ENCODE measurements around the gene TMEM239. TPM values are rescaled to one million over a fixed set of nuclear protein-coding genes. Genes with fewer than 3 reads are reported as not detected.

TMEM239 gene
- total RNA-seq, 1 donor from 2014 or later: not detected

DNA sequence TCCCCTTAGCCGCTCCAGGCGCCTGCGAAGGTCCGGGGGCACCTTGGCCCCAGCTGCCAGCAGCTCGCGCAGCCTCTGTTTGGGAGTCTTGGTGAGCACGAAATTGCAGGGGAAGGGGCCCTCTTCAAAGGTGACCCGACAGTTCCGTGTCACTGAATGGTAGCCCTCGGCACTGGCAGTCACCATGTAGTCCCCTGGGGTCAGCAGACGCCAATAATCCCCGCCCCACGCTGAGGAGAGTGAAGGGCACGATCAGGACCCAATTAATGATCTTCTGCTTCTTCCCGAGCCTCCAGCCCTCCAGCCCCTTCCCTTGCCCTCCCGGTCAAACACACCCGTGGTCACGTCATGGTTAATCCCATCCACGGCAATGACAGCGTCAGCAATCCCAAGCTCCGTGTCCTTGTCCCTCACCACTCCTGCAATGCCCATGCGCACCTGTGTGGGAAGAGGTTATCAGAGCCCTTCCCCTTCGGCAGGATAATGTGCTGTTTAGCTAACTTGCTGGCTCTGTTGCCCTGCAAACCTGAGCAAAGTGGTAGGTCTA lies 21.9 kb upstream of the TMEM239 start:
- Histone ChIP-seq H3K4me3 (no peak overlapping the region), H3K4me1 (no peaks in the 10 kb centered on the region), H3K9me3 (no peaks in the 10 kb centered on the region), H3K27me3 (no peaks in the 10 kb centered on the region), H3K27ac (no peak overlapping the region), H3K36me3 (no peaks in the 10 kb centered on the region)
- TF ChIP-seq CTCF (IDR thresholded peaks at IDR 0.05): no peak
- intact Hi-C loops (cut with DNase I): no loop called here
- no peak for DNase-seq (ENCODE audit: low spot score in 2 of 2)

DNA sequence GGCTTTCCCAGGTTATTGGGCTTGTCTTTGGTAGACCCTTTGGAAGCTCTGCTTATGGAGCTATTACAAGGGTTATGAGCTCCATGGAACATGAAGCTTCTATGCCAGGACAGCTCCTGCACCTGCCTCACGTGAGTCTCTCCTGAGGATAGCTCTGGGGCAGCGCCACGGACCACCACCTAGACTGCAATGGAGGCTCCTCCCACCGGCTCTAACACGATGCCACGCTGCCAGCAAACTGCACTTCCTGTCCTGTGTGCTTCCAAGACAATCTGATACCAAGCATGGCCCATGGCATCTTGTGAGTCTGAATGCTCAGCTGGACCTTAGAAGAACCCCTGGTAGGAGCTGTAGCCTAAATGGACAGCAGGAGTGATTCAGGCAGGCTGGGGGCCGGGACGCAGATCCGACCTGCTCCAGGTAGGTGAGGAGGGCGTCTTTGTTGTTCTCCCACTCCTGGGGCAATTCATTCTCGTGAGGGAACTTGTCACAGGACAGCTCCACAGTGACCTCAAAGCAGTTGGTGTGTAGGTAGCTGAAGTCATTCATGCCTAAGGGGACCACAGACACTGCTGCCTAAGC lies 21.2 kb upstream of the TMEM239 start:
- no peak overlapping the region for H3K27ac ChIP-seq
- H3K4me3 ChIP-seq: no peak overlapping the region
- H3K9me3 ChIP-seq: no peaks in the 10 kb centered on the region
- no peaks in the 10 kb centered on the region for H3K4me1 ChIP-seq
- no peaks in the 10 kb centered on the region for H3K36me3 ChIP-seq
- no peak for DNase-seq (ENCODE audit: low spot score in 2 of 2)
- intact Hi-C loops (cut with DNase I): no loop called here
- H3K27me3 ChIP-seq: no peaks in the 10 kb centered on the region
- no peak for TF ChIP-seq CTCF (IDR thresholded peaks at IDR 0.05)

DNA sequence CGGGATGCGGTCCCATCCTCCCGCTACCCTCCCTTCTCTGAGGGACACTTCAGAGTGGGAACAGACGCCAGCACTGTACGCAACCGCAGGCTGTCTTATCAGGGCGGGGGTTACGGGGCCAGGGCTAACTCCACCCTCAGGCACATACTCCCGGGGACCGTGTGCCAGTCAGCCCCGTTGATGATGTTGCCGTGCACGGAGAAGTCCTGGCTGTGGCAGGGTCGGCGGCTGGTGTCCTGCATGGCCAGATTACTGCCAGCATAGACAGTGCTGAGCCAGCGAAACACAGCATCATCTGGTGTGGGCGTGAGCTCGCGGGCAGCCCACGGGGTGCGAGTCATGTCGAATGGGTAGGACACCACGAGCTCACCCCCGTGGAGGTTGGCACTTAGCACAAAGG lies 20.7 kb upstream of the TMEM239 start:
- Histone ChIP-seq H3K4me1 (no peaks in the 10 kb centered on the region), H3K27me3 (no peaks in the 10 kb centered on the region)

DNA sequence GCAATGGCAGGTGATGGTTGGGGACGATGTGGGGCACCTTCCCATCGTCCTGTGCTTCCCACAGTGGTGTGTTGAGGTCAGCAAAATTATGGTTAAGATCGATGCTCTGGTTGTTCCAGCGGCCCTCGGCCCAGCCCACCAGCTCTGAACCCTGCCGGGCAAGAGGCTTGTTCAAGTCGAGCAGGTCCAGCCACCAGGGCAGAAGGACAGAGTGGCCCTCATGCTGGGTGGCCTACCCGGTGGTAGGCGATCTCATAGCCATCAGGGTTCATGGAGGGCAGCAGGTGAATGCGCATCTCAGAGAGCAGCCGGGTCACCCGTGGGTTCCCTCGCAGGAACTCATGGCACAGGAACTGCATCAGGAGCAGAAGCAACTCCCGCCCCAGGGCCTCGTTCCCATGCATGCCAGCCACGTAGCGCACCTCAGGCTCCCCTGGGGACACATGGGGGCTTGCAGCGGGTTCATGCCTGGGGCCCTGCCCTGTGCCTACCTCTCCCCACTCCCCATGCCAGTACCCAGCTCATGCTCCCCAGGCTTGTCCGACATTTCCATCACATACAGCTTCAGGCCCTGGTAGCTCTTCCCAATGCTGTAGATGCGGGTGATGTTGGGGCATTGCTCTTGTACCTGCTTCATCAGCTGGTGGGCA lies 20.0 kb upstream of the TMEM239 start:
- TF ChIP-seq CTCF (IDR thresholded peaks at IDR 0.05): no peak
- H3K27me3 ChIP-seq: peaks cover 3% of the 10 kb centered on the region

More for the DNA sequence above, 20.7 kb upstream of the TMEM239 start:
- Histone ChIP-seq H3K4me3 (no peak overlapping the region), H3K36me3 (no peaks in the 10 kb centered on the region), H3K9me3 (no peaks in the 10 kb centered on the region), H3K27ac (no peak overlapping the region)
- no peak for TF ChIP-seq CTCF (IDR thresholded peaks at IDR 0.05)
- intact Hi-C loops (cut with DNase I): no loop called here
- no peak for DNase-seq (ENCODE audit: low spot score in 2 of 2)

DNA sequence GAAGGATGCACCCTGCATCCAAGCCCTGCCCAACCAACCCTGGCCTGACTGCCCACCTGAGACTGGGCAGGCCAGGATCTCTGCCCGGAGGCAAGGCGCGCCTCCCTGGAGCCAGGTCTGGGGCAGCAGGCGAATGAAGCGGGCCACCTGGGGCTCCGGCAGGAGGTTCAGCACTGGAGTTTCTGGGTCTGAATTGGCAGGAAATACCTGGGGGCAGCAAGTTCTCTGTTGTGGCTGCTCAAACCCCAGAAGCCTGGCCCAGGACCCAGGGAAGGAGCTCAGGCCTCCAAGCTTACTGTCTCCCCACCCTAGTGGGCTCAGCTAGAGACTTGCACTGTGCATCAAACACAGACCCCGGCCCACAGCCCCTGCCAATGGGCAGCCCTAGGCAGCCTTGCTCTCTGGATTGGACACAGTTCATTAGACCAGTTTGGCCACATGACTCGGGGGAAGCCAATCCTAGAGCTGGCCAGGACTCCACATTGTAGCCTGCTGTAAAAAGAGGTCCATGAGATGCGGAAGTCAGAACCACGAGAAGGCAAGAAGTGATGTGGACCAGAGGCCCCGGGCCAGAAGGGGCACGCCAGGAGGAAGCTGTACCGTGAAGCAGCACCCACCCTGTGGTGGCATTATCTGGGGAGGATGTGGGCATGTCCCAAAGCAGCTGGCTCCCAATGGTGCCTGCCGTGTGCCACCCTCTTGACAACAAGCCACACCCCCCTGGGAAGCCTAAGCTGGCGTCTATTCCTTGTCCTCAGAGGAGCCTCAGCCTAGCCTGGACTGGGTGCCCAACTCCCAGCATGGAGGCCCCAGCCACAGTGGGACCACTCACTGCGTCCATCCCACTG lies 18.8 kb upstream of the TMEM239 start:
- DNase-seq (ENCODE audit: low spot score in 2 of 2): no peak
- Histone ChIP-seq H3K36me3 (no peaks in the 10 kb centered on the region), H3K4me3 (no peak overlapping the region), H3K27ac (no peak overlapping the region), H3K27me3 (peaks cover 4% of the 10 kb centered on the region), H3K4me1 (no peaks in the 10 kb centered on the region), H3K9me3 (no peaks in the 10 kb centered on the region)
- intact Hi-C loops (cut with DNase I): no loop called here
- TF ChIP-seq CTCF (IDR thresholded peaks at IDR 0.05): no peak

More for the DNA sequence above, 20.0 kb upstream of the TMEM239 start:
- intact Hi-C loops (cut with DNase I): no loop called here
- Histone ChIP-seq H3K27ac (no peak overlapping the region), H3K36me3 (no peaks in the 10 kb centered on the region), H3K9me3 (no peaks in the 10 kb centered on the region), H3K4me1 (no peaks in the 10 kb centered on the region), H3K4me3 (no peak overlapping the region)
- DNase-seq (ENCODE audit: low spot score in 2 of 2): no peak

Data from ascending aorta (tissue), 2 donors.